Neutrophil (primary cell): ENCODE data around the gene SERTAD2.

ENCODE experiments used
- H3K27ac ChIP-seq: fragments of 200-600 bp; sonication (generic); 2 replicates; pipeline ENCODE4 v1.5.1; 2016; ENCODE audit warnings: mild to moderate bottlenecking, moderate library complexity
- H3K27me3 ChIP-seq: fragments of 200-600 bp; sonication (generic); 2 replicates; pipeline ENCODE4 v1.6.0; 2016; ENCODE audit warnings: mild to moderate bottlenecking
- H3K36me3 ChIP-seq: fragments of 200-600 bp; sonication (generic); 2 replicates; pipeline ENCODE4 v1.5.1; 2017
- H3K4me1 ChIP-seq, 2 experiments: fragments of 200-600 bp in 1 of 2; sonication (generic) in 1 of 2; 1 replicate in 1 of 2; 2 replicates in 1 of 2; pipeline versions ENCODE4 v1.5.1 to v1.6.1; 2013 to 2016; ENCODE audit warnings: low read depth in 1 of 2, low read length in 1 of 2, mild to moderate bottlenecking in 1 of 2, moderate library complexity in 1 of 2; ENCODE audit not compliant: control insufficient read depth in 1 of 2, insufficient read depth in 1 of 2
- H3K4me3 ChIP-seq, 2 experiments: fragments of 200-600 bp in 1 of 2; sonication (generic) in 1 of 2; 1 replicate in 1 of 2; 2 replicates in 1 of 2; pipeline ENCODE4 v1.5.1; 2013 to 2016; ENCODE audit warnings: low read depth in 1 of 2, low read length in 1 of 2, mild to moderate bottlenecking in 1 of 2, moderate library complexity in 1 of 2
- H3K9me3 ChIP-seq: fragments of 200-600 bp; sonication (generic); 2 replicates; pipeline ENCODE4 v1.5.1; 2016
- TF ChIP-seq, protein P1 (sequence below): fragments of 200-600 bp; sonication (generic); IDR thresholded peaks from 2 replicates; pipeline ENCODE4 v1.5.1; 2016; ENCODE audit warnings: antibody characterized with exemption

SERTAD2 gene

DNA sequence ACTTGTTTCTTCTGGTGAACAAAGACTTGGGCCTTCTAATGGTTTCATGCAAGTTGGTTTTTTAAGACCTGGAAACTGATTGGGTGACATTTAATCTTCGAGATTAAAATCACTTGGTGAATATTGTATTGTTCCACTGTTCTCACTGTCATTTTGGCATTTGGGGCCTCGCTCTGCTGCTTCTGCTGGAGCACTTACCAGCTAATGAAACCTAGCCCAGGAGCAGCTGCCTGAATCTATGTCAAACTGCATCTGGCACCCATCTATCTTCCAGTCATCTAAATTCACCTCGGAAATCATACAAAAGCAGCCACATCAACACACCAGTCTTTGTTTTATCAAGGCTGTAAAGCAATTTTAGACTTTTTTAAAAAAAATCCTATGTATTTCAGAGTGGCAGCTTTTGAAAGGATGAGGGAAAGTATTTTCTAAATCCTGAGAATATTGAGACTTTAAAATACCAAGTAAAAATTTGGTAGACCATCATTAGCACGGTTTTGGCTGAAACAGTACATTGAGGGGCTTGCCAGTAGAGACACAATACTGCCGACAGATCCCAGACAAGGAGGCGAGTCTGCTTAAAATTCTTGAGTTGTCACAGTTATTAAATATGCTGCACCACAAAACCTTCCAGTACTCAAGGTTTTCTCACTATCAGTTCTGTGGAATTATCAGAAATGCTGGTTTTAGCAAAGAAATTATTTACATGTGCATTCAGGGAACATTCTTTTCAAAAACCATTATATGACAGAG, 26.1 kb upstream of the SERTAD2 start:
- Histone ChIP-seq H3K27me3 (no peaks in the 10 kb centered on the region), H3K9me3 (no peaks in the 10 kb centered on the region), H3K36me3 (no peaks in the 10 kb centered on the region), H3K4me1 (no peaks in the 10 kb centered on the region), H3K4me3 (no peak overlapping the region), H3K27ac (no peak overlapping the region)
- TF ChIP-seq, protein P1, sequence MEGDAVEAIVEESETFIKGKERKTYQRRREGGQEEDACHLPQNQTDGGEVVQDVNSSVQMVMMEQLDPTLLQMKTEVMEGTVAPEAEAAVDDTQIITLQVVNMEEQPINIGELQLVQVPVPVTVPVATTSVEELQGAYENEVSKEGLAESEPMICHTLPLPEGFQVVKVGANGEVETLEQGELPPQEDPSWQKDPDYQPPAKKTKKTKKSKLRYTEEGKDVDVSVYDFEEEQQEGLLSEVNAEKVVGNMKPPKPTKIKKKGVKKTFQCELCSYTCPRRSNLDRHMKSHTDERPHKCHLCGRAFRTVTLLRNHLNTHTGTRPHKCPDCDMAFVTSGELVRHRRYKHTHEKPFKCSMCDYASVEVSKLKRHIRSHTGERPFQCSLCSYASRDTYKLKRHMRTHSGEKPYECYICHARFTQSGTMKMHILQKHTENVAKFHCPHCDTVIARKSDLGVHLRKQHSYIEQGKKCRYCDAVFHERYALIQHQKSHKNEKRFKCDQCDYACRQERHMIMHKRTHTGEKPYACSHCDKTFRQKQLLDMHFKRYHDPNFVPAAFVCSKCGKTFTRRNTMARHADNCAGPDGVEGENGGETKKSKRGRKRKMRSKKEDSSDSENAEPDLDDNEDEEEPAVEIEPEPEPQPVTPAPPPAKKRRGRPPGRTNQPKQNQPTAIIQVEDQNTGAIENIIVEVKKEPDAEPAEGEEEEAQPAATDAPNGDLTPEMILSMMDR: no peak

DNA sequence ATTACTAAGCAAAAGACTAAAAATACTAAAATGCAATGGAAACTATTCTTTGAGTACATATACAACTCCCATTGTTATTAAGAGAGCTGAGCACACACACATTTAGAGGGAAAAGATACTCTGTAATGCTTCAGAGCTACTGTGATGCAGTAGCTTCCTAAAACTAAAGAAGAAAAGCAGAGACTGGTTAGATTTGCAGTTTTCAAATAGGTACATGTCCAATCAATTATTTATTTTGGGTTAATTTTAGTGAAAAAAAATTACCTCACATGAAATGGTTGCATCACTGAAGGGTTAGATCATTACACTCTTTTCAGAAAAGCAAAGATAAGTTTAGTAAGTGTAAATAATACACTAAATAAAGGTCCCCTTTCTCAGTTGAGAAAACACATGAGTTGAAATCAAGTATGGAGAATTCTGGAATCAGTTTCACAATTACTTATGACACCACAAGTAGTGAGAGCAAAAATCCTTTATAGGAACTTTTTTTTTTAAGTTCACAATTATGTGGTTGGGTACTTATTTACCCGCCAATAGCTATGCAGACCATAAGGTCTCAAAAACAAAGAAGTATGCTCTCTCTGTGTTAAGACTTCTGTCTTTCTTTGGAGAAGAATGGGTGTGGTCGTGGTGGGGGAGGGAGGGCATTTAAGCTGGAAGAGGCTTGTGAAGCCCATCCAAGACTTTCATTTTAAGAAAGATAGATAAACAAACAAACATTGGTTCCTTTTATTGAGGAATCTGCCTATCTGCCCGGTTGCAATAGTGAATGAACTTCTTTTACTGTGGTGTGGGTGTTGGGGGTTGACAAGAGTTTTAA, 25.3 kb upstream of the SERTAD2 start:
- no peak overlapping the region for H3K4me3 ChIP-seq
- TF ChIP-seq, protein P1: no peak
- H3K9me3 ChIP-seq: no peaks in the 10 kb centered on the region
- no peak overlapping the region for H3K27ac ChIP-seq
- H3K4me1 ChIP-seq: no peaks in the 10 kb centered on the region
- no peaks in the 10 kb centered on the region for H3K27me3 ChIP-seq
- H3K36me3 ChIP-seq: no peaks in the 10 kb centered on the region

- Histone ChIP-seq H3K9me3 (no peaks in the 10 kb centered on the region), H3K27ac (no peak overlapping the region), H3K4me1 (no peaks in the 10 kb centered on the region), H3K36me3 (no peaks in the 10 kb centered on the region), H3K27me3 (no peaks in the 10 kb centered on the region), H3K4me3 (no peak overlapping the region)
- TF ChIP-seq, protein P1: no peak
Observed at GRCh38 chr2:64677530-64677929, 23.8 kb upstream of the SERTAD2 start.

DNA sequence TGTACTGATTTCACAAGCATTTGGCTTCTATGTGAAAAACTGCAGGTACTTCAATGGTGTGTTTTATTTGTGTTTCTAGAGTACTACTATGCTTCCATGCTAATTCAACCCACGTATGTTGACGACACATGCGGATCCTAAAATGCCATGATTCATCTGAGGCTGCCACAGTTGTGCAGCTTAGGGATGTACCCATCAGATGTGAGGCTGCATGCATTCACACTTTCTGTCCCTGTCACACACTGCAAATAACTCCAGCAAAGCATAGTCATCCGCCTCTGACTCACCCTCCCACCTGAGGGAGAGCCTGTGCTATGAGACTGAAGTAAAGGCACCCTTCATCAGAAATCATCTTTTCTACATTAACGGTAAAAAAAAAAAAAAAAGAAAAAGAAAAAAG, 22.1 kb upstream of the SERTAD2 start:
- TF ChIP-seq, protein P1: no peak
- Histone ChIP-seq H3K36me3 (no peaks in the 10 kb centered on the region), H3K4me3 (no peak overlapping the region), H3K27me3 (no peaks in the 10 kb centered on the region), H3K4me1 (no peaks in the 10 kb centered on the region), H3K27ac (no peak overlapping the region), H3K9me3 (no peaks in the 10 kb centered on the region)

DNA sequence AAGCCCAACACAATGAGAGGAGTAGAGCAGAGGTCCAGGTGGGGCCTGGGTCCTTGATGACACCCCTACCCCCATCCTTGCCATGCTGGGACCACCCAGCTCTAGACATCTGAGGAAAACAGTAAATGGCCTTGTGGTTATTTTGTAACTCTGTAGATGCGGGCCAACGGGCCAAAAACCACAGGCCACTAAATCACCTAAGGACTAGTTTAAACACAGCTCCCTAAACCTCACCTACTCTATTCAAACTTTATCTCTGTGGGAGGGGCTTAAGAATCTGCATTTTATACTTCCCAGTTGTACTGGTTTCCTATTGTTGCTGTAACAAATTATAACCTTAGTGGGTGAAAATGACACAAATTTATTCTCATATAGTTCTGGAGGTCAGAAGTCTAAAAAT, 19.0 kb upstream of the SERTAD2 start:
- TF ChIP-seq, protein P1: no peak
- Histone ChIP-seq H3K27me3 (no peaks in the 10 kb centered on the region), H3K36me3 (no peaks in the 10 kb centered on the region), H3K4me3 (no peak overlapping the region), H3K27ac (no peak overlapping the region), H3K4me1 (no peaks in the 10 kb centered on the region), H3K9me3 (no peaks in the 10 kb centered on the region)
